DOHH2 (cell line): ENCODE results near the gene LMBR1L.

ENCODE experiments used
- H3F3A ChIP-seq: fragments of 200-600 bp; sonication (generic), shearing (Covaris generic); 2 replicates; pipeline ENCODE4 v1.6.0; 2016; ENCODE audit warnings: antibody characterized with exemption, mild to moderate bottlenecking; ENCODE audit not compliant: control insufficient read depth, insufficient read depth
- H3K27ac ChIP-seq: fragments of 200-600 bp; sonication (generic); 2 replicates; pipeline ENCODE4 v1.5.1; 2014; ENCODE audit warnings: low read depth, mild to moderate bottlenecking, low read length, moderate library complexity
- H3K27me3 ChIP-seq: fragments of 200-600 bp; sonication (generic); 2 replicates; pipeline ENCODE4 v1.6.1; 2014; ENCODE audit warnings: mild to moderate bottlenecking, low read length, mixed read lengths; ENCODE audit not compliant: control insufficient read depth
- H3K36me3 ChIP-seq: fragments of 200-600 bp; sonication (generic); 2 replicates; pipeline ENCODE4 v1.6.1; 2014; ENCODE audit warnings: mild to moderate bottlenecking, low read length, moderate library complexity, mixed read lengths; ENCODE audit not compliant: control insufficient read depth
- H3K4me1 ChIP-seq: fragments of 200-600 bp; sonication (generic); 2 replicates; pipeline ENCODE4 v1.6.1; 2014; ENCODE audit warnings: mild to moderate bottlenecking, low read length, mixed read lengths; ENCODE audit not compliant: control insufficient read depth
- H3K4me2 ChIP-seq: fragments of 200-600 bp; sonication (generic); 2 replicates; pipeline ENCODE4 v1.6.0; 2014; ENCODE audit warnings: mild to moderate bottlenecking, low read length, moderate library complexity
- H3K4me3 ChIP-seq: fragments of 200-600 bp; sonication (generic); 2 replicates; pipeline ENCODE4 v1.5.1; 2014; ENCODE audit warnings: mild to moderate bottlenecking, low read length, mixed read lengths
- H3K79me2 ChIP-seq: fragments of 200-600 bp; sonication (generic); 2 replicates; pipeline ENCODE4 v1.6.1; 2014; ENCODE audit warnings: mild to moderate bottlenecking, low read length, mixed read lengths; ENCODE audit not compliant: control insufficient read depth
- H3K9me2 ChIP-seq: fragments of 200-600 bp; sonication (generic); replicated peaks from 2 replicates; pipeline ENCODE4 v1.6.1; 2014; ENCODE audit warnings: mild to moderate bottlenecking, low read length, mixed read lengths; ENCODE audit not compliant: control insufficient read depth
- H3K9me3 ChIP-seq: fragments of 200-600 bp; sonication (generic); 2 replicates; pipeline ENCODE4 v1.6.1; 2014; ENCODE audit warnings: antibody characterized with exemption, low read length, mixed read lengths; ENCODE audit not compliant: control insufficient read depth, insufficient read depth
- H4K20me1 ChIP-seq: fragments of 200-600 bp; sonication (generic); 2 replicates; pipeline ENCODE4 v1.6.0; 2014; ENCODE audit warnings: low read depth, mild to moderate bottlenecking, antibody characterized with exemption, low read length, moderate library complexity; ENCODE audit not compliant: control insufficient read depth, insufficient read depth
- CTCF ChIP-seq: fragments of 200-600 bp; sonication (generic); IDR thresholded peaks from one replicate; pipeline ENCODE4 v1.5.1; 2014; ENCODE audit warnings: antibody characterized with exemption, mild to moderate bottlenecking, low read depth, low read length; ENCODE audit not compliant: poor library complexity, severe bottlenecking
- EZH2phosphoT487 ChIP-seq: fragments of 200-600 bp; sonication (generic); IDR thresholded peaks from 2 replicates; pipeline ENCODE4 v1.6.1; 2017; ENCODE audit warnings: borderline replicate concordance, mild to moderate bottlenecking, antibody characterized with exemption, low read length, moderate library complexity, mixed read lengths

LMBR1L gene

GRCh38 chr12:49060237-49061156 is 50.1 kb downstream of the LMBR1L start, which contains the start of gene KMT2D:
TSS of gene KMT2D (minus strand) at chr12:49060794. CDS start at chr12:49055324, 5,470 bp downstream.
- TF ChIP-seq CTCF (peak; percentile 16), EZH2phosphoT487 (no peak)
- Histone ChIP-seq H3K27me3 (no peaks in the 10 kb centered on the region), H3K79me2 (peaks cover 64% of the 10 kb centered on the region), H3F3A (peaks cover 6% of the 10 kb centered on the region; the same call in 1 of the 2 replicates), H3K4me3 (peak within 1 kb of the TSS; percentile 92), H3K4me1 (peaks cover 43% of the 10 kb centered on the region), H3K9me2 (no peaks in the 10 kb centered on the region), H3K9me3 (no peaks in the 10 kb centered on the region), H3K36me3 (peaks cover 27% of the 10 kb centered on the region), H3K4me2 (peak within 1 kb of the TSS; percentile 82), H3K27ac (peak within 1 kb of the TSS; percentile 76), H4K20me1 (peaks cover 19% of the 10 kb centered on the region)

- Histone ChIP-seq H3K9me2 (no peaks in the 10 kb centered on the region), H3K4me2 (peak overlapping the region; percentile 82), H3K4me3 (peak overlapping the region; percentile 92), H3F3A (peaks cover 6% of the 10 kb centered on the region; the same call in 1 of the 2 replicates), H4K20me1 (peaks cover 28% of the 10 kb centered on the region), H3K27me3 (no peaks in the 10 kb centered on the region), H3K4me1 (peaks cover 43% of the 10 kb centered on the region), H3K36me3 (peaks cover 36% of the 10 kb centered on the region), H3K79me2 (peaks cover 74% of the 10 kb centered on the region), H3K9me3 (no peaks in the 10 kb centered on the region), H3K27ac (peak overlapping the region; percentile 76)
- TF ChIP-seq EZH2phosphoT487 (no peak), CTCF (no peak)
These were observed 51.1 kb downstream of the LMBR1L start for GRCh38 chr12:49059299-49060171.

- Histone ChIP-seq H3K9me3 (no peaks in the 10 kb centered on the region), H4K20me1 (peaks cover 34% of the 10 kb centered on the region), H3F3A (peaks cover 6% of the 10 kb centered on the region; the same call in 1 of the 2 replicates), H3K9me2 (no peaks in the 10 kb centered on the region), H3K79me2 (peaks cover 80% of the 10 kb centered on the region), H3K36me3 (peaks cover 42% of the 10 kb centered on the region), H3K4me2 (peak overlapping the region; percentile 82), H3K4me1 (peaks cover 40% of the 10 kb centered on the region), H3K27ac (0 out of 2 replicates have a peak overlapping the region, but pooled peaks have one; percentile 76), H3K4me3 (peak overlapping the region; percentile 92), H3K27me3 (no peaks in the 10 kb centered on the region)
- TF ChIP-seq EZH2phosphoT487 = no peak
- no peak for TF ChIP-seq CTCF
These were observed 51.7 kb downstream of the LMBR1L start for GRCh38 chr12:49059045-49059298.
